Sigmoid colon (tissue), 4 donors: Measurements from ENCODE around the gene FOXN3.

ENCODE experiments used
- POLR2A ChIP-seq, 2 donors: fragments of 450-650 bp; IDR thresholded peaks; one replicate each; pipeline ENCODE4 v1.6.1; 2016; ENCODE audit warnings: antibody characterized with exemption in 2 of 2, mild to moderate bottlenecking in 2 of 2, moderate library complexity in 2 of 2
- POLR2AphosphoS5 ChIP-seq, 4 donors: sonication (generic); formaldehyde crosslinking; IDR thresholded peaks; one replicate each; pipeline ENCODE4 v1.6.1; 2017; ENCODE audit warnings: antibody characterized with exemption in 4 of 4
- TF ChIP-seq, protein P1 (sequence below), 4 experiments: fragments of 450-650 bp in 3 of 4; fragments of 200-600 bp in 1 of 4; IDR thresholded peaks; one replicate each; pipeline ENCODE4 v1.5.1; 2016 to 2019; ENCODE audit warnings: antibody characterized with exemption in 4 of 4, mild to moderate bottlenecking in 3 of 4, moderate library complexity in 2 of 4

DNA sequence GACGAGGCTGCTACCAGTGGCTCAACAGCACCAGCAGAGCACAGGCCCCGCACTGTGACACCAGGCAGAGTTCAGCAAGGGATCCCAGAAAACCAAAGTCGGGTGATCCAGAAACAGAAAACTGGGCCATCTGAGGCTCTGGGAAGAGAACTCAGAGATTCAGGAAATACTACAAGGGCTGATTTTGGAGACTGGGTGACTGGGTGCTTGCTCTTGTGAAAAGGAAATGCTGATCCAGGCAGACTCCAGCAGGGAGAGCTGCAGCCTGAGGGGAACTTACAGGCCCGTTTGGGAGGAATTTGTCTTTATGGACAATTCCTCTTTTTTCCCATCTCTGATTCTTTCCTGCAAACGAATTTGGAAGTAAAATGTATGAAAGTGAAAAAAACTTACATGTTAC, 28.2 kb downstream of the FOXN3 start:
- TF ChIP-seq, protein P1, sequence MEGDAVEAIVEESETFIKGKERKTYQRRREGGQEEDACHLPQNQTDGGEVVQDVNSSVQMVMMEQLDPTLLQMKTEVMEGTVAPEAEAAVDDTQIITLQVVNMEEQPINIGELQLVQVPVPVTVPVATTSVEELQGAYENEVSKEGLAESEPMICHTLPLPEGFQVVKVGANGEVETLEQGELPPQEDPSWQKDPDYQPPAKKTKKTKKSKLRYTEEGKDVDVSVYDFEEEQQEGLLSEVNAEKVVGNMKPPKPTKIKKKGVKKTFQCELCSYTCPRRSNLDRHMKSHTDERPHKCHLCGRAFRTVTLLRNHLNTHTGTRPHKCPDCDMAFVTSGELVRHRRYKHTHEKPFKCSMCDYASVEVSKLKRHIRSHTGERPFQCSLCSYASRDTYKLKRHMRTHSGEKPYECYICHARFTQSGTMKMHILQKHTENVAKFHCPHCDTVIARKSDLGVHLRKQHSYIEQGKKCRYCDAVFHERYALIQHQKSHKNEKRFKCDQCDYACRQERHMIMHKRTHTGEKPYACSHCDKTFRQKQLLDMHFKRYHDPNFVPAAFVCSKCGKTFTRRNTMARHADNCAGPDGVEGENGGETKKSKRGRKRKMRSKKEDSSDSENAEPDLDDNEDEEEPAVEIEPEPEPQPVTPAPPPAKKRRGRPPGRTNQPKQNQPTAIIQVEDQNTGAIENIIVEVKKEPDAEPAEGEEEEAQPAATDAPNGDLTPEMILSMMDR (IDR thresholded peaks at IDR 0.05) = no peak
- TF ChIP-seq POLR2A (IDR thresholded peaks at IDR 0.05) (no peak), POLR2AphosphoS5 (IDR thresholded peaks at IDR 0.05) (no peak)
